Measurements from ENCODE around the gene FAM120A.

The FAM120A gene

GRCh38 chr9:93586290-93587057, 135.0 kb downstream of the FAM120A start:
- no peak overlapping the region for H3K4me3 ChIP-seq (replicated peaks in 1 of 2; ENCODE audit: low read depth in 2 of 2, low read length in 2 of 2)
- no peak for DNase-seq (ENCODE audit: low read depth in 2 of 2)
- no peak for TF ChIP-seq CTCF (IDR thresholded peaks at IDR 0.05; ENCODE audit: low read depth, low read length)

GRCh38 chr9:93587284-93587650, 135.8 kb downstream of the FAM120A start:
- no peak for DNase-seq (ENCODE audit: low read depth in 2 of 2)
- no peak for TF ChIP-seq CTCF (IDR thresholded peaks at IDR 0.05; ENCODE audit: low read depth, low read length)

GRCh38 chr9:93587651-93588347, 136.3 kb downstream of the FAM120A start:
- no peak for DNase-seq (ENCODE audit: low read depth in 2 of 2)
- peak; percentile 19 for TF ChIP-seq CTCF (IDR thresholded peaks at IDR 0.05; ENCODE audit: low read depth, low read length)
- no peak overlapping the region for H3K4me3 ChIP-seq (replicated peaks in 1 of 2; ENCODE audit: low read depth in 2 of 2, low read length in 2 of 2)

More at GRCh38 chr9:93587284-93587650, 135.8 kb downstream of the FAM120A start:
- H3K4me3 ChIP-seq (replicated peaks in 1 of 2; ENCODE audit: low read depth in 2 of 2, low read length in 2 of 2): no peak overlapping the region

GRCh38 chr9:93588641-93589609, 137.4 kb downstream of the FAM120A start:
- H3K4me3 ChIP-seq (replicated peaks in 1 of 2; ENCODE audit: low read depth in 2 of 2, low read length in 2 of 2): no peak overlapping the region
- DNase-seq (ENCODE audit: low read depth in 2 of 2): no peak
- TF ChIP-seq CTCF (IDR thresholded peaks at IDR 0.05; ENCODE audit: low read depth, low read length): no peak

GRCh38 chr9:93589688-93590087, 138.2 kb downstream of the FAM120A start:
- H3K4me3 ChIP-seq (replicated peaks in 1 of 2; ENCODE audit: low read depth in 2 of 2, low read length in 2 of 2): no peak overlapping the region
- TF ChIP-seq CTCF (IDR thresholded peaks at IDR 0.05; ENCODE audit: low read depth, low read length): no peak
- DNase-seq (ENCODE audit: low read depth in 2 of 2): peak in 1 of 2 donors; percentile 34

- no peak for TF ChIP-seq CTCF (IDR thresholded peaks at IDR 0.05; ENCODE audit: low read depth, low read length)
- no peak for DNase-seq (ENCODE audit: low read depth in 2 of 2)
- no peak overlapping the region for H3K4me3 ChIP-seq (replicated peaks in 1 of 2; ENCODE audit: low read depth in 2 of 2, low read length in 2 of 2)
Observed at GRCh38 chr9:93590609-93591234, 139.2 kb downstream of the FAM120A start.

Measured in cardiac fibroblast (primary cell).